Ascending aorta (tissue), 2 donors: Measurements from ENCODE around the gene C3orf18. TPM values are rescaled to one million over a fixed set of nuclear protein-coding genes. Genes with fewer than 3 reads are reported as not detected.

Experiments
- DNase-seq, 2 donors: peaks; one replicate each; pipeline ENCODE4 v3.0.0-alpha.2; 2019; ENCODE audit warnings: low spot score in 2 of 2
- H3K27ac ChIP-seq, 2 donors: fragments of 200-600 bp; sonication (generic); one replicate each; pipeline ENCODE4 v1.5.1; 2016 to 2017; ENCODE audit warnings: mild to moderate bottlenecking in 1 of 2
- H3K27me3 ChIP-seq: fragments of 200-600 bp; sonication (generic); one replicate; pipeline ENCODE4 v1.5.1; 2017
- H3K36me3 ChIP-seq, 2 donors: fragments of 200-600 bp; sonication (generic); one replicate each; pipeline ENCODE4 v1.5.1; 2016
- H3K4me1 ChIP-seq, 2 donors: fragments of 200-600 bp; sonication (generic); one replicate each; pipeline ENCODE4 v1.5.1; 2016 to 2017; ENCODE audit warnings: mild to moderate bottlenecking in 1 of 2
- H3K4me3 ChIP-seq, 2 donors: fragments of 200-600 bp; sonication (generic); one replicate each; pipeline ENCODE4 v1.5.1; 2016 to 2017; ENCODE audit warnings: mild to moderate bottlenecking in 1 of 2
- H3K9me3 ChIP-seq, 2 donors: fragments of 200-600 bp; sonication (generic); one replicate each; pipeline ENCODE4 v1.5.1; 2016
- intact Hi-C: fragments of 100-400 bp; cut with DNase I; formaldehyde crosslinking; loops from one replicate; pipeline ENCODE4 v1.15.1; 2023
- total RNA-seq: library from RNA; depleted of rRNA; stranded (reverse); fragments of >200 nt; gene quantifications from one replicate; pipeline ENCODE4 v1.1.0, GENCODE V29; 2016
- TF ChIP-seq, protein P1 (sequence below), 3 experiments: fragments of 200-600 bp in 2 of 3; fragments of 450-650 bp in 1 of 3; sonication (generic) in 2 of 3; IDR thresholded peaks; one replicate each; pipeline ENCODE4 v1.5.1; 2016 to 2019; ENCODE audit warnings: antibody characterized with exemption in 3 of 3, mild to moderate bottlenecking in 1 of 3, moderate library complexity in 1 of 3

The C3orf18 gene
- total RNA-seq, 1 donor from 2014 or later, result 29.5 TPM

DNA sequence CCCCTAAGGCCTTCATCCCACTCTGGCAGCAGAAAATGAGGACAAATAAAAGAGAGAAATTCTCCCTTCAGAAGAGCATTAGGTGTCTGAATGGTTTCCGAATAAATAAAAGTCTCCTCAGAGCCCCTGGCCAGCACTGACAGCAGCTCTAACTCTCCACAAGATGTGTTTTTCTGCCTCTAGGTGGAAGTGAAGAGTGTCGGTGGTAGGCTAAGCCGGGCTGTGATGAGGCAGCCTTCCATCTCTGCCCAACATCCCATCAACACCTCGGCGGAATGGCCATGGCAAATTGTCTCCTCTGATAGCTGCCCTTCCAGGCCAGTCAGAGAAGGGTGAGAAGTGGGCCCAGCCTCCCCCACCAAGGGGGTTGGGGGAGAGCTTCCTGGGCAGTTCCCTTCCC is 57.8 kb downstream of the C3orf18 start:
- intact Hi-C loops, result loop anchor here (10.0 kb wide), 1 partner anchor 105 kb away; the partner anchor contains the start of genes CISH and MAPKAPK3
- Histone ChIP-seq H3K9me3 (no peaks in the 10 kb centered on the region), H3K27me3 (no peaks in the 10 kb centered on the region), H3K27ac (no peak overlapping the region), H3K36me3 (no peaks in the 10 kb centered on the region), H3K4me1 (no peaks in the 10 kb centered on the region), H3K4me3 (no peak overlapping the region)
- DNase-seq, result no peak
- TF ChIP-seq, protein P1, sequence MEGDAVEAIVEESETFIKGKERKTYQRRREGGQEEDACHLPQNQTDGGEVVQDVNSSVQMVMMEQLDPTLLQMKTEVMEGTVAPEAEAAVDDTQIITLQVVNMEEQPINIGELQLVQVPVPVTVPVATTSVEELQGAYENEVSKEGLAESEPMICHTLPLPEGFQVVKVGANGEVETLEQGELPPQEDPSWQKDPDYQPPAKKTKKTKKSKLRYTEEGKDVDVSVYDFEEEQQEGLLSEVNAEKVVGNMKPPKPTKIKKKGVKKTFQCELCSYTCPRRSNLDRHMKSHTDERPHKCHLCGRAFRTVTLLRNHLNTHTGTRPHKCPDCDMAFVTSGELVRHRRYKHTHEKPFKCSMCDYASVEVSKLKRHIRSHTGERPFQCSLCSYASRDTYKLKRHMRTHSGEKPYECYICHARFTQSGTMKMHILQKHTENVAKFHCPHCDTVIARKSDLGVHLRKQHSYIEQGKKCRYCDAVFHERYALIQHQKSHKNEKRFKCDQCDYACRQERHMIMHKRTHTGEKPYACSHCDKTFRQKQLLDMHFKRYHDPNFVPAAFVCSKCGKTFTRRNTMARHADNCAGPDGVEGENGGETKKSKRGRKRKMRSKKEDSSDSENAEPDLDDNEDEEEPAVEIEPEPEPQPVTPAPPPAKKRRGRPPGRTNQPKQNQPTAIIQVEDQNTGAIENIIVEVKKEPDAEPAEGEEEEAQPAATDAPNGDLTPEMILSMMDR (IDR thresholded peaks at IDR 0.05), result no peak

DNA sequence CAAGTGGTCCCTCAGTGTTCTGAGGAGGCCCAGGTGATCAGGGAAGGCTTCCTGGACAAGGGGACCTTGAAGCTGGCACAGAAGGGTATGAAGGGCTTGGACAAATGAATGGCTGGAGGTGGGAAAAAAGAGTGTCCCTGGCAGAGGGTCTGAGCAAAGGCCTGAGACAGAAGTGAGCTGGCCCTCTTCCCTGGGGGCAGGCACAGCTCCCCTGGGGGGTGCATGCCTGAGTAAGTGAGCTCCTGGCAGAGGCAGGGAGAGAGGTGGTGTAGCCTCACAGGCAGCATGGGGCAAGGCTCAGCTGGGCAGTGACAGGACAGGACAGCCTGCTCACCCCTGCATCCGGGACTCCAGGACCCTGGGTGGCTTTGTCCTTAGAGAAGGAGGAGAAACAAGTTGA is 58.7 kb downstream of the C3orf18 start:
- no peaks in the 10 kb centered on the region for H3K36me3 ChIP-seq
- no peaks in the 10 kb centered on the region for H3K9me3 ChIP-seq
- H3K4me3 ChIP-seq, result no peak overlapping the region
- DNase-seq, result no peak
- TF ChIP-seq, protein P1 (IDR thresholded peaks at IDR 0.05), result no peak
- intact Hi-C loops, result no loop called here
- no peaks in the 10 kb centered on the region for H3K27me3 ChIP-seq
- H3K4me1 ChIP-seq, result no peaks in the 10 kb centered on the region
- H3K27ac ChIP-seq, result no peak overlapping the region

Other genes with a start within 250 kb of the C3orf18 start
- gene HYAL2, start 245.0 kb downstream of the C3orf18 start, total RNA-seq, result 449 TPM
- gene TUSC2, start 239.5 kb downstream of the C3orf18 start, total RNA-seq, result 25.4 TPM
- gene RASSF1, start 226.9 kb downstream of the C3orf18 start, total RNA-seq, result 34.9 TPM
- gene ZMYND10, start 222.0 kb downstream of the C3orf18 start, total RNA-seq, result not detected
- 37.8 TPM for gene NPRL2, start 217.0 kb downstream of the C3orf18 start, total RNA-seq
- gene CYB561D2, start 216.9 kb downstream of the C3orf18 start, total RNA-seq, result 20.2 TPM
- gene TMEM115, start 208.2 kb downstream of the C3orf18 start, total RNA-seq, result 55.7 TPM
- gene CACNA2D2, start 64.1 kb downstream of the C3orf18 start, total RNA-seq, result 0.85 TPM
- 13.1 TPM for gene HEMK1, start 1.8 kb upstream of the C3orf18 start, total RNA-seq
- 6.1 TPM for gene CISH, start 44.0 kb upstream of the C3orf18 start, total RNA-seq
- gene MAPKAPK3, start 49.4 kb upstream of the C3orf18 start, total RNA-seq, result 23.7 TPM
- 3.9 TPM for gene DOCK3, start 107.2 kb upstream of the C3orf18 start, total RNA-seq